ENCODE measurements around the gene ZBTB21.

- no peak for TF ChIP-seq CTCF (IDR thresholded peaks at IDR 0.05)
- no peak for TF ChIP-seq POLR2A (IDR thresholded peaks at IDR 0.05)
Observed at GRCh38 chr21:42026082-42026435, 15.9 kb upstream of the ZBTB21 start.
